Measurements from ENCODE around the gene DRD4.

Gene DRD4

DNA sequence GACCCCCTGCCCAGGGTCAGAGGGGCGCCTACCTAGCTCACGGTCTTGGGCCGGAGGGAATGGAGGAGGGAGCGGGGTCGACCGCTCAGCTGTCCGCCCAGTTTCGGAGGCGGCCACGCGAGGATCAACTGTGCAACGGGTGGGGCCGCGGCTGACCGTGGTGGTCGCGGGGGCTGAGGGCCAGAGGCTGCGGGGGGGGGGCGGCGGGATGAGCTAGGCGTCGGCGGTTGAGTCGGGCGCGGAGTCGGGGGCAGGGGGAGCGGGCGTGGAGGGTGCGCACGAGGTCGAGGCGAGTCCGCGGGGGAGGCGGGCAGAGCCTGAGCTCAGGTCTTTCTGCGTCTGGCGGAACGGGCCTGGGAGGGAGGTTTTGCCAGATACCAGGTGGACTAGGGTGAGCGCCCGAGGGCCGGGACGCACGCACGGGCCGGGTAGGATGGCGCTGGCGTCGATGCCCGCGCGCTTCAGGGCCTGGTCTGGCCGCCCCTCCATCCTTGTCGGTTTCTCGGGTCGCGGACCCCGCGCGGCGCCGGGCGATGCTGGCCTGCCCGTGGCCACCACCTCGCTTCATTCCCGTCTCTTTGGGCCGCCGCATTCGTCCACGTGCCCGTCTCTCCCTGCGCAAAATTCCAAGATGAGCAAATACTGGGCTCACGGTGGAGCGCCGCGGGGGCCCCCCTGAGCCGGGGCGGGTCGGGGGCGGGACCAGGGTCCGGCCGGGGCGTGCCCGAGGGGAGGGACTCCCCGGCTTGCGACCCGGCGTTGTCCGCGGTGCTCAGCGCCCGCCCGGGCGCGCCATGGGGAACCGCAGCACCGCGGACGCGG is at the start of gene DRD4:
Gene DRD4, plus strand, starts transcription at position 759 of the 822 bp plus-strand sequence. Its CDS starts 36 bp downstream, at position 795.
- no peak within 1 kb of the TSS for H3K4me2 ChIP-seq (ENCODE audit: low read depth, low read length)
- H3K4me1 ChIP-seq (ENCODE audit: low read length), result no peaks in the 10 kb centered on the region
- no peak within 1 kb of the TSS for H3K4me3 ChIP-seq (ENCODE audit: low read length)
- H3F3A ChIP-seq (ENCODE audit: insufficient read depth, low read length), result no peaks in the 10 kb centered on the region
- TF ChIP-seq EZH2 (optimal IDR thresholded peaks at IDR 0.05; ENCODE audit: low read depth, low read length), result no peak
- TF ChIP-seq, protein P1, sequence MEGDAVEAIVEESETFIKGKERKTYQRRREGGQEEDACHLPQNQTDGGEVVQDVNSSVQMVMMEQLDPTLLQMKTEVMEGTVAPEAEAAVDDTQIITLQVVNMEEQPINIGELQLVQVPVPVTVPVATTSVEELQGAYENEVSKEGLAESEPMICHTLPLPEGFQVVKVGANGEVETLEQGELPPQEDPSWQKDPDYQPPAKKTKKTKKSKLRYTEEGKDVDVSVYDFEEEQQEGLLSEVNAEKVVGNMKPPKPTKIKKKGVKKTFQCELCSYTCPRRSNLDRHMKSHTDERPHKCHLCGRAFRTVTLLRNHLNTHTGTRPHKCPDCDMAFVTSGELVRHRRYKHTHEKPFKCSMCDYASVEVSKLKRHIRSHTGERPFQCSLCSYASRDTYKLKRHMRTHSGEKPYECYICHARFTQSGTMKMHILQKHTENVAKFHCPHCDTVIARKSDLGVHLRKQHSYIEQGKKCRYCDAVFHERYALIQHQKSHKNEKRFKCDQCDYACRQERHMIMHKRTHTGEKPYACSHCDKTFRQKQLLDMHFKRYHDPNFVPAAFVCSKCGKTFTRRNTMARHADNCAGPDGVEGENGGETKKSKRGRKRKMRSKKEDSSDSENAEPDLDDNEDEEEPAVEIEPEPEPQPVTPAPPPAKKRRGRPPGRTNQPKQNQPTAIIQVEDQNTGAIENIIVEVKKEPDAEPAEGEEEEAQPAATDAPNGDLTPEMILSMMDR (IDR thresholded peaks at IDR 0.05; ENCODE audit: low read length), result no peak
- TF ChIP-seq EZH2phosphoT487 (IDR thresholded peaks at IDR 0.05; ENCODE audit: low read length), result no peak
- no peak for DNase-seq
- H3K27me3 ChIP-seq (replicated peaks; ENCODE audit: insufficient read depth, low read length), result no peaks in the 10 kb centered on the region
- no peaks in the 10 kb centered on the region for H3K9me3 ChIP-seq (replicated peaks; ENCODE audit: insufficient read depth, low read length)
- no peak within 1 kb of the TSS for H3K27ac ChIP-seq (ENCODE audit: low read length)
- H4K20me1 ChIP-seq (ENCODE audit: insufficient read depth, low read length), result no peaks in the 10 kb centered on the region
- H3K36me3 ChIP-seq (replicated peaks; ENCODE audit: insufficient read depth, low read length), result no peaks in the 10 kb centered on the region
- H3K9ac ChIP-seq (ENCODE audit: low read length), result no peak within 1 kb of the TSS
- no peaks in the 10 kb centered on the region for H3K9me2 ChIP-seq (replicated peaks; ENCODE audit: insufficient read depth, low read length)
- no peak within 1 kb of the TSS for H2AFZ ChIP-seq (ENCODE audit: low read length)
- no peaks in the 10 kb centered on the region for H3K79me2 ChIP-seq (ENCODE audit: low read length)

DNA sequence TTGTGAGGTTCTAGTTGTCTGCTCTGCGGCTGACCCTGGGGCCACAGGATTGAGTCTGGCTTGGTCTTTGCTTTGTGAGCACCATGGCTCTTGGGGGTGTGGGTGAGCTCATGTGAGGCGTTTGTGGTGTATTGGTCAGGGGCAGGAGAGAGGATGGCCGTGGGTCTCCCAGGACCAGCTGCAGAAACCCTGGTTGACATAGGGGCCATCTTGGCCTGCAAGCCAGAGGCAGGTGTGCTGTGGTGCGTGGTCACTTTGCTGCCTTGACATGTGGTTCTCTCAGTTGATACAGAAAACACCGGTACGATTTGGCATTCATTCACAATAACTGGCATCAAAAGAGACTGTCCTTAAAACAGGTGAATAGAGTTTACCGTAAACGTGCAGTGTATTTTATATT is 49.5 kb upstream of the DRD4 start:
- H3K9me3 ChIP-seq (replicated peaks; ENCODE audit: insufficient read depth, low read length), result no peaks in the 10 kb centered on the region
- TF ChIP-seq EZH2phosphoT487 (IDR thresholded peaks at IDR 0.05; ENCODE audit: low read length), result no peak
- no peak for TF ChIP-seq EZH2 (optimal IDR thresholded peaks at IDR 0.05; ENCODE audit: low read depth, low read length)
- TF ChIP-seq, protein P1 (IDR thresholded peaks at IDR 0.05; ENCODE audit: low read length), result no peak
- H2AFZ ChIP-seq (ENCODE audit: low read length), result no peak overlapping the region
- H3K4me1 ChIP-seq (ENCODE audit: low read length), result no peaks in the 10 kb centered on the region
- peaks cover 72% of the 10 kb centered on the region for H3K79me2 ChIP-seq (ENCODE audit: low read length)
- no peak overlapping the region for H3K27ac ChIP-seq (ENCODE audit: low read length)
- no peak overlapping the region for H3K4me3 ChIP-seq (ENCODE audit: low read length)
- peaks cover 20% of the 10 kb centered on the region for H3K36me3 ChIP-seq (replicated peaks; ENCODE audit: insufficient read depth, low read length)
- H3K9me2 ChIP-seq (replicated peaks; ENCODE audit: insufficient read depth, low read length), result no peaks in the 10 kb centered on the region
- H4K20me1 ChIP-seq (ENCODE audit: insufficient read depth, low read length), result 0 out of 2 replicates have a peak, but pooled peaks cover 7% of the 10 kb centered on the region
- H3K4me2 ChIP-seq (ENCODE audit: low read depth, low read length), result no peak overlapping the region
- no peak for DNase-seq
- no peaks in the 10 kb centered on the region for H3K27me3 ChIP-seq (replicated peaks; ENCODE audit: insufficient read depth, low read length)
- no peak overlapping the region for H3K9ac ChIP-seq (ENCODE audit: low read length)
- H3F3A ChIP-seq (ENCODE audit: insufficient read depth, low read length), result no peaks in the 10 kb centered on the region

DNA sequence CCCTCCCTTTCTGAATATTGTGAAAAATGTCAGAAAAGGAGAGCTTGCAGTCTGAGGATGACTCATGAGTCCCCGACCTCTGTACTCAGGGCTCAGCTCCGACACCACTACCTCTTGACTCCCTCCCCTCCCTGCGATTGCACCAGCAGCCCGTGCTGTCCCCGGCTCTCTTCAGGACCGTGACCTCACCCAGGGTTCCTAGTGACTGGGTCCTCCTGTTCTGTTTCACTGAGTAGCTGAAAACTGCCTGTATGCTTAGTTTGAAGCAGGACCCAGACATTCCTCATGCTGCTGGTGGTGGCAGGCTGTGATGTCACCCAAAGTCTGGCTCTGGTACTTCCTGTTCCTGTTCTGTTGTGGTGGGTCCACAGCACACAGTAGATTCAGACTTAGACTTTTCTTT is 49.1 kb upstream of the DRD4 start:
- no peaks in the 10 kb centered on the region for H3K27me3 ChIP-seq (replicated peaks; ENCODE audit: insufficient read depth, low read length)
- peaks cover 21% of the 10 kb centered on the region for H3K36me3 ChIP-seq (replicated peaks; ENCODE audit: insufficient read depth, low read length)
- no peak overlapping the region for H3K4me3 ChIP-seq (ENCODE audit: low read length)
- H2AFZ ChIP-seq (ENCODE audit: low read length), result no peak overlapping the region
- no peak overlapping the region for H3K27ac ChIP-seq (ENCODE audit: low read length)
- no peaks in the 10 kb centered on the region for H3F3A ChIP-seq (ENCODE audit: insufficient read depth, low read length)
- TF ChIP-seq, protein P1 (IDR thresholded peaks at IDR 0.05; ENCODE audit: low read length), result no peak
- no peak for TF ChIP-seq EZH2phosphoT487 (IDR thresholded peaks at IDR 0.05; ENCODE audit: low read length)
- TF ChIP-seq EZH2 (optimal IDR thresholded peaks at IDR 0.05; ENCODE audit: low read depth, low read length), result no peak
- no peak overlapping the region for H3K9ac ChIP-seq (ENCODE audit: low read length)
- H3K4me2 ChIP-seq (ENCODE audit: low read depth, low read length), result no peak overlapping the region
- H3K79me2 ChIP-seq (ENCODE audit: low read length), result peaks cover 72% of the 10 kb centered on the region
- 0 out of 2 replicates have a peak, but pooled peaks cover 7% of the 10 kb centered on the region for H4K20me1 ChIP-seq (ENCODE audit: insufficient read depth, low read length)
- H3K4me1 ChIP-seq (ENCODE audit: low read length), result no peaks in the 10 kb centered on the region
- DNase-seq, result no peak
- H3K9me2 ChIP-seq (replicated peaks; ENCODE audit: insufficient read depth, low read length), result no peaks in the 10 kb centered on the region
- no peaks in the 10 kb centered on the region for H3K9me3 ChIP-seq (replicated peaks; ENCODE audit: insufficient read depth, low read length)

All from MM.1S (cell line).